ENCODE data around the gene DRAM1.

DNA sequence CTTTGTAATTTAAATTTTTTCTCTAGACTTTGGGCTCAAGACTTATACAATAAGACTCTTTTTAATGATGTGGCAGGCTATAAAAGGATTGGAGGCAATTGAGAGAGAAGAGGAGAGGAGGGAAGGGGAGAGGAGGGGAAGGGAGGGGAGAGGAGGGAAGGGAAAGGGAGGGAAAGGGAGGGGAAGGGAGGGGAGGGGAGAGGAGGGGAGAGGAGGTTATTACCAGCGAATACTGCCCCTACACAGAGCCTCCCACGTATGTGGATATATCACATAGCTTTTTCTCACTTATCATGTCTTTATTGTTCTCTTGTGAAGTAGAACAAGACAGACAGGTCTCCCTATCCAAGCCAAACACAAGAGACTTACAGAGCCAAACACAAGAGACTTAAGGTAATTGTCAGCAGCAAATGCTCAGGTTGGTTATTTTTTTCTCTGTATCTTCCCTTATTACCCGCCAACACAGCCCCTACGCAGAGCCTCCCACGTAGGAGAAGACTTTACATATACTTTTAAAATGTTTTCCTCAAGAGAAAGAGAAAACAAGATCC is 63.1 kb downstream of the DRAM1 start:
- TF ChIP-seq, protein P1, sequence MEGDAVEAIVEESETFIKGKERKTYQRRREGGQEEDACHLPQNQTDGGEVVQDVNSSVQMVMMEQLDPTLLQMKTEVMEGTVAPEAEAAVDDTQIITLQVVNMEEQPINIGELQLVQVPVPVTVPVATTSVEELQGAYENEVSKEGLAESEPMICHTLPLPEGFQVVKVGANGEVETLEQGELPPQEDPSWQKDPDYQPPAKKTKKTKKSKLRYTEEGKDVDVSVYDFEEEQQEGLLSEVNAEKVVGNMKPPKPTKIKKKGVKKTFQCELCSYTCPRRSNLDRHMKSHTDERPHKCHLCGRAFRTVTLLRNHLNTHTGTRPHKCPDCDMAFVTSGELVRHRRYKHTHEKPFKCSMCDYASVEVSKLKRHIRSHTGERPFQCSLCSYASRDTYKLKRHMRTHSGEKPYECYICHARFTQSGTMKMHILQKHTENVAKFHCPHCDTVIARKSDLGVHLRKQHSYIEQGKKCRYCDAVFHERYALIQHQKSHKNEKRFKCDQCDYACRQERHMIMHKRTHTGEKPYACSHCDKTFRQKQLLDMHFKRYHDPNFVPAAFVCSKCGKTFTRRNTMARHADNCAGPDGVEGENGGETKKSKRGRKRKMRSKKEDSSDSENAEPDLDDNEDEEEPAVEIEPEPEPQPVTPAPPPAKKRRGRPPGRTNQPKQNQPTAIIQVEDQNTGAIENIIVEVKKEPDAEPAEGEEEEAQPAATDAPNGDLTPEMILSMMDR (IDR thresholded peaks at IDR 0.05), result no peak
- TF ChIP-seq ZFX (IDR thresholded peaks at IDR 0.05; ENCODE audit: borderline replicate concordance), result no peak
